Endodermal cell (in vitro differentiated cells): Measurements from ENCODE around the gene DENND4A. TPM values are rescaled to one million over a fixed set of nuclear protein-coding genes. Genes with fewer than 3 reads are reported as not detected.

Source experiments
- DNase-seq: peaks from one replicate; pipeline ENCODE4 v3.0.0-alpha.2; 2017
- H3K27ac ChIP-seq: 2 replicates; pipeline ENCODE4 v1.5.1; 2013; ENCODE audit warnings: mild to moderate bottlenecking, low read depth, low read length, moderate library complexity
- H3K27me3 ChIP-seq: 2 replicates; pipeline ENCODE4 v1.6.1; 2013; ENCODE audit warnings: mild to moderate bottlenecking, low read length, moderate library complexity; ENCODE audit not compliant: insufficient read depth, control insufficient read depth, poor library complexity, severe bottlenecking
- H3K36me3 ChIP-seq: 2 replicates; pipeline ENCODE4 v1.7.0; 2013; ENCODE audit warnings: mild to moderate bottlenecking, low read length, moderate library complexity; ENCODE audit not compliant: control insufficient read depth, insufficient read depth
- H3K4me1 ChIP-seq: one replicate; pipeline ENCODE4 v1.7.0; 2013; ENCODE audit warnings: low read length; ENCODE audit not compliant: control insufficient read depth, insufficient read depth
- H3K4me3 ChIP-seq: 2 replicates; pipeline ENCODE4 v1.5.1; 2013; ENCODE audit warnings: mild to moderate bottlenecking, low read length, moderate library complexity
- H3K9ac ChIP-seq: 2 replicates; pipeline ENCODE4 v1.6.1; 2013; ENCODE audit warnings: mild to moderate bottlenecking, low read length, moderate library complexity; ENCODE audit not compliant: poor library complexity, severe bottlenecking; ENCODE audit errors: extremely low read depth
- H3K9me3 ChIP-seq: 2 replicates; pipeline ENCODE4 v1.6.1; 2013; ENCODE audit warnings: mild to moderate bottlenecking, low read length, moderate library complexity; ENCODE audit not compliant: control insufficient read depth
- H3K27ac Mint-ChIP-seq: 2 replicates; pipeline ENCODE4 v1.8.0; 2020; ENCODE audit warnings: mixed read lengths
- H3K27me3 Mint-ChIP-seq: 2 replicates; pipeline ENCODE4 v1.8.0; 2021; ENCODE audit warnings: mild to moderate bottlenecking, mixed read lengths; ENCODE audit not compliant: insufficient read depth
- H3K36me3 Mint-ChIP-seq: 2 replicates; pipeline ENCODE4 v1.8.0; 2020; ENCODE audit warnings: low read depth, mixed read lengths
- H3K4me1 Mint-ChIP-seq: 2 replicates; pipeline ENCODE4 v1.8.0; 2020; ENCODE audit warnings: mixed read lengths
- H3K4me3 Mint-ChIP-seq: 2 replicates; pipeline ENCODE4 v1.8.0; 2020; ENCODE audit warnings: mild to moderate bottlenecking, moderate library complexity, mixed read lengths
- H3K9me3 Mint-ChIP-seq: 2 replicates; pipeline ENCODE4 v1.8.0; 2020; ENCODE audit warnings: mild to moderate bottlenecking, mixed read lengths
- CTCF ChIP-seq: fragments of 200-600 bp; sonication (generic); conservative IDR thresholded peaks from 2 replicates; pipeline ENCODE4 v1.5.0; 2021; ENCODE audit warnings: antibody characterized with exemption, mild to moderate bottlenecking
- whole genome bisulfite sequencing, 2 experiments: methylation state at CpG; one replicate each; pipeline versions ENCODE4 v1.1.5 to v1.1.7; 2013; ENCODE audit warnings: missing lambda C conversion rate in 2 of 2, mixed read lengths in 1 of 2; ENCODE audit not compliant: insufficient coverage in 1 of 2, insufficient read length in 1 of 2; 5-methylcytosine and 5-hydroxymethylcytosine counted together
- total RNA-seq, 2 donors: library from RNA; stranded (reverse); fragmentation: NEBNext Ultra II Directional in 1 of 2; extraction: Animal tissue kit (Norgen Biotek cat#: 25700) in 1 of 2; gene quantifications; 2 replicates in 1 of 2; 3 replicates in 1 of 2; pipeline ENCODE4 v1.2.1, GENCODE V29; 2021

DENND4A gene
- total RNA-seq, 2 donors from 2014 or later: 7.3 to 9.8 TPM

- H3K36me3 ChIP-seq: no peaks in the 10 kb centered on the region
- no peaks in the 10 kb centered on the region for H3K9me3 ChIP-seq
- H3K4me1 Mint-ChIP-seq: peaks cover 3% of the 10 kb centered on the region
- H3K9ac ChIP-seq: no peak overlapping the region
- no peaks in the 10 kb centered on the region for H3K27me3 Mint-ChIP-seq
- H3K27ac Mint-ChIP-seq: no peak overlapping the region
- no peak overlapping the region for H3K27ac ChIP-seq
- DNase-seq: no peak
- WGBS, 2 experiments: 88 to 92% methylated on average over 4 to 9 of the region's 9 CpGs
- H3K4me3 Mint-ChIP-seq: no peak overlapping the region
- no peaks in the 10 kb centered on the region for H3K4me1 ChIP-seq
- H3K4me3 ChIP-seq: no peak overlapping the region
- H3K36me3 Mint-ChIP-seq: no peaks in the 10 kb centered on the region
- H3K9me3 Mint-ChIP-seq: no peaks in the 10 kb centered on the region
- H3K27me3 ChIP-seq: no peaks in the 10 kb centered on the region
- TF ChIP-seq CTCF: no peak
Observed at GRCh38 chr15:65771870-65772269, 20.2 kb downstream of the DENND4A start.

- H3K27ac Mint-ChIP-seq: no peak overlapping the region
- Histone ChIP-seq H3K36me3 (no peaks in the 10 kb centered on the region), H3K27me3 (no peaks in the 10 kb centered on the region), H3K9ac (no peak overlapping the region), H3K4me1 (no peaks in the 10 kb centered on the region), H3K27ac (no peak overlapping the region), H3K9me3 (no peaks in the 10 kb centered on the region), H3K4me3 (no peak overlapping the region)
- WGBS, 2 experiments: 90 to 100% methylated on average over 1 to 2 of the region's 3 CpGs
- H3K4me3 Mint-ChIP-seq: no peak overlapping the region
- no peaks in the 10 kb centered on the region for H3K36me3 Mint-ChIP-seq
- no peak for TF ChIP-seq CTCF
- H3K9me3 Mint-ChIP-seq: no peaks in the 10 kb centered on the region
- H3K4me1 Mint-ChIP-seq: peaks cover 4% of the 10 kb centered on the region
- DNase-seq: no peak
- no peaks in the 10 kb centered on the region for H3K27me3 Mint-ChIP-seq
Observed at GRCh38 chr15:65769482-65769881, 22.6 kb downstream of the DENND4A start.

- WGBS, 2 experiments: 97 to 98% methylated on average over 6 to 8 of the region's 8 CpGs
- no peak for TF ChIP-seq CTCF
- H3K27me3 Mint-ChIP-seq: no peaks in the 10 kb centered on the region
- no peak overlapping the region for H3K4me3 ChIP-seq
- H3K27me3 ChIP-seq: no peaks in the 10 kb centered on the region
- H3K36me3 Mint-ChIP-seq: no peaks in the 10 kb centered on the region
- H3K36me3 ChIP-seq: no peaks in the 10 kb centered on the region
- no peaks in the 10 kb centered on the region for H3K9me3 Mint-ChIP-seq
- H3K4me3 Mint-ChIP-seq: no peak overlapping the region
- peaks cover 4% of the 10 kb centered on the region for H3K4me1 Mint-ChIP-seq
- H3K9me3 ChIP-seq: no peaks in the 10 kb centered on the region
- no peaks in the 10 kb centered on the region for H3K4me1 ChIP-seq
- H3K9ac ChIP-seq: no peak overlapping the region
- H3K27ac Mint-ChIP-seq: no peak overlapping the region
- DNase-seq: no peak
- H3K27ac ChIP-seq: no peak overlapping the region
Observed at GRCh38 chr15:65767895-65768294, 24.2 kb downstream of the DENND4A start.
